ENCODE measurements around the gene TFPI.

The TFPI gene

GRCh38 chr2:187415449-187415848 lies 138.8 kb downstream of the TFPI start:
- Histone ChIP-seq H3K27me3 (ENCODE audit: control insufficient read depth, insufficient read depth, low read length) (no peaks in the 10 kb centered on the region), H3K9me3 (ENCODE audit: control insufficient read depth, insufficient read depth, low read length) (no peaks in the 10 kb centered on the region), H3K36me3 (ENCODE audit: control insufficient read depth, insufficient read depth, low read length) (no peaks in the 10 kb centered on the region), H3K4me3 (ENCODE audit: low read depth, low read length) (no peak overlapping the region), H3K4me1 (ENCODE audit: control insufficient read depth, insufficient read depth, low read length) (no peaks in the 10 kb centered on the region), H3K9ac (ENCODE audit: low read depth, low read length) (no peak overlapping the region)

Measured in iPS-15b (cell line).